GM19397 (cell line): ENCODE data around the gene OAS3.
"Not testable (repeated sequence)": the region's sequence is repeated elsewhere in the genome, so short reads cannot be mapped to it uniquely, and the experiment has no call there.

ENCODE experiments used
- ATAC-seq: cut with Tn5 transposase; IDR thresholded peaks from one replicate; pipeline ENCODE4 v1.9.1; 2021; ENCODE audit warnings: mild to moderate bottlenecking, moderate library complexity; ENCODE audit not compliant: unreplicated experiment

Gene OAS3

DNA sequence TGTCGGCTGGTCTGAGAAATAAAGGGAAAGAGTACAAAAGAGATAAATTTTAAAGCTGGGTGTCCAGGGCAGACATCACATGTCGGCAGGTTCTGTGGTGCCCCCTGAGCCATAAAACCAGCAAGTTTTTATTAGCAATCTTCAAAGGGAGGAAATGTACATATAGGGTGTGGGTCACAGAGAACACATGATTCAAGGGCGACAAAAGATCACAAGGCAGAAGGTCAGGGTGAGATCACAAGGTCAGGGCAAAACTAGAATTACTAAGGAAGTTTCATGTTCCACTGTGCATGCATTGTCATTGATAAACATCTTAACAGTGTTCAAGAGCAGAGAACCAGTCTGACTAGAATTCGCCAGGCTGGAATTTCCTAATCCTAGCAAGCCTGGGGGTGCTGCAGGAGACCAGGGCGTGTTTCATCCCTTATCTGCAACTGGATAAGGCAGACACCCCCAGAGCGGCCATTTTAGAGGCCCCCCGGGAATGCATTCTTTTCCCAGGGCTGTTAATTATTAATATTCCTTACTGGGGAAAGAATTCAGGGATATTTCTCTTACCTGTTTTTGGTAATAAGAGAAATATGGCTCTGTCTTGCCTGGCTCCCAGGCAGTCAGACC, 11.7 kb upstream of the OAS3 start:
- not testable (repeated sequence) for ATAC-seq

- no peak for ATAC-seq
Measured at GRCh38 chr12:112927475-112927874, 10.8 kb upstream of the OAS3 start.

GRCh38 chr12:112927925-112928324, 10.3 kb upstream of the OAS3 start:
- no peak for ATAC-seq

- no peak for ATAC-seq
Measured at GRCh38 chr12:112928978-112929377, 9.3 kb upstream of the OAS3 start.

- ATAC-seq, result no peak
Measured at GRCh38 chr12:112929715-112930114, 8.6 kb upstream of the OAS3 start.

GRCh38 chr12:112930350-112930749, 7.9 kb upstream of the OAS3 start:
- ATAC-seq, result no peak

- ATAC-seq, result no peak
Measured at GRCh38 chr12:112932485-112933128, 5.7 kb upstream of the OAS3 start.

DNA sequence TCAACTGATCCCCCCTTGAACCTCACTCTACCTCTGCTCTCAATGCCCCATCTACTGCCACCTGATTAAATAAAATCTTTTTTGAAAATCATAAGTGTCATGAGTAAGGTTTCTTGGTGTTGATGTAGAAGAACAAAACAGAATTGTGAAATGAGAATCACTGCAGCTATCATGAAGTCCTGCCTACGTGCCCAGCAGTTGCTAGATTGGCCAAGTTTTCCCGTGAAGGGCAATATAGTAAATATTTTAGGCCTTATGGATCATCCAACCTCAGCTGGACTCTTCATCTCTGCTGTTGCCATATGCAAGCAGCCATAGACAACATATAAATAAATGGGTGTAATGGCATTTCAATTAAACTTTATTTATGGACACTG, 5.2 kb upstream of the OAS3 start:
- no peak for ATAC-seq

GRCh38 chr12:112936264-112936663, 2.0 kb upstream of the OAS3 start:
- no peak for ATAC-seq

- no peak for ATAC-seq
Measured at GRCh38 chr12:112936927-112937326, 1.3 kb upstream of the OAS3 start.

- no peak for ATAC-seq
Measured at GRCh38 chr12:112938751-112939150, 477 bp downstream of the OAS3 start.

- peak; percentile 48 for ATAC-seq
Measured at GRCh38 chr12:112939761-112940381, 1.6 kb downstream of the OAS3 start.

DNA sequence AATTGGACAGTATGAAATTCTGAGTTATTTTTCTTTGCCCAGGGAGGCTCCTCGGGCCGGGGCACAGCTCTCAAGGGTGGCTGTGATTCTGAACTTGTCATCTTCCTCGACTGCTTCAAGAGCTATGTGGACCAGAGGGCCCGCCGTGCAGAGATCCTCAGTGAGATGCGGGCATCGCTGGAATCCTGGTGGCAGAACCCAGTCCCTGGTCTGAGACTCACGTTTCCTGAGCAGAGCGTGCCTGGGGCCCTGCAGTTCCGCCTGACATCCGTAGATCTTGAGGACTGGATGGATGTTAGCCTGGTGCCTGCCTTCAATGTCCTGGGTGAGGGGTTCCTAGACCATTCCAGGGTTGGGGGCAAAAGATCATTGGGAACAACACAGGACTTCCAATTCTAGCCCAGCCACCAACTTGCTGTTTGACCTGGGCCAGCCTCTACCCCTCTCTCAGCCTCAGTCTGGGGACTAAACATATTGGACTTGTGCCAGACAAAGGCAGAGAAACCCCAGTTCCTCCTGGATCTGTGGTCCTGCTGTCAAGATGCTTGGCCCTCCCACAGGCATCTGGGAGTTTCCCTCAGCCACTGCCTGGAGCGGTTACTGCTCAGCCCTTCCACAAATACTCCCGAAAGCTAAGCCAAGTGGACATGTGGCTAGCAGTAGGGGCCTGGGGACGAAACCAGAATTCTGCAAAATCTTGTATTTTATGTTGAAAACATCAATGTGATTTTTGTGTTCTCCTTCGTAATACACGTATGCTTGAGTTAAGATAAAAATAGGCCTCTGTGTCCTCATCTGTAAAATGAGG, 3.5 kb downstream of the OAS3 start:
- ATAC-seq, result no peak

DNA sequence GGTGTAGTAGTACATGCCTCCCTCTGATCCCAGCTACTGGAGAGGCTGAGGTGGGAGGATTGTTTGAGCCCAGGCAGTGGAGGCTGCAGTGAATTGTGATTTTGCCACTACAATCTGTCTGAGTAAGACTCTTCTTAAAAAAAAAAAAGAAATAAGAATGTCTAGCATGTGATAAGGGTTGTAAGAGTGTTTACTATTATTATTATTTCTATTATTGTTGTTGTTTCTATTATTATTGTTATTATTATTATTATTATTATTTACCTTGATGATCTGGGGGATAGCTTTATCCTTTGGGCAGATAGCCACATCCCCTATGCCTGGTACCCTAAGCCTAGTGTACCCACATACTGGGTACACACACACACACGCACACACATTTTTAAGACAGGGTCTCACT, 4.3 kb downstream of the OAS3 start:
- no peak for ATAC-seq

GRCh38 chr12:112944024-112944690, 5.9 kb downstream of the OAS3 start:
- ATAC-seq, result no peak

- ATAC-seq, result no peak
Measured at GRCh38 chr12:112945515-112945914, 7.2 kb downstream of the OAS3 start.

DNA sequence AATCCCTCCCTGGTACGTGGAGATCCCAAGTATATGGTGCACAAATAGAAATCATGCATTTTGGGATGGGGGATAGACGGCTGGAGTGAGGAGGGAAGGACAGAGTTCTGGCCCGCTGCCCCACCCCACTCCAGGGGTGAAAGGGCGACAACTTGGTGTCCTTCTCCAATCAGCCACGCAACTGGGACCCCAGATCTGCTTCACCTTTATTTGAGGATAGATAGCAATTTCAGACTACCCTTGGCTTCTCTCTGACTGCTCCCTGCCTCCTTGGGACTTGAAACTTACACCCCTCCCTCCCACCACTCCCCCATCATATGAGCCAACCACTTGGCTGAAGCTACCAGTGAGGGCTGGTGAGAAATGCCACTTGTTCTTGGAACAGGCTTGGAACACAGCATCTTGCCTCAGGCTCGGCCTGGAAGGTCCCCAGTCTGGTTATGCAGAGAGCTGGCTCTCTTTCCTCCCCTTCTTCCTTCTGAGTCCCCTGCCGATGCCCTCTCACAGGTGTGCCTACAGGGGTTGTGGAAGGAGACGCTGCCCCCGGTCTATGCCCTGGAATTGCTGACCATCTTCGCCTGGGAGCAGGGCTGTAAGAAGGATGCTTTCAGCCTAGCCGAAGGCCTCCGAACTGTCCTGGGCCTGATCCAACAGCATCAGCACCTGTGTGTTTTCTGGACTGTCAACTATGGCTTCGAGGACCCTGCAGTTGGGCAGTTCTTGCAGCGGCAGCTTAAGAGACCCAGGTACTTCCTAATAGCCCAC, 8.1 kb downstream of the OAS3 start:
- no peak for ATAC-seq

DNA sequence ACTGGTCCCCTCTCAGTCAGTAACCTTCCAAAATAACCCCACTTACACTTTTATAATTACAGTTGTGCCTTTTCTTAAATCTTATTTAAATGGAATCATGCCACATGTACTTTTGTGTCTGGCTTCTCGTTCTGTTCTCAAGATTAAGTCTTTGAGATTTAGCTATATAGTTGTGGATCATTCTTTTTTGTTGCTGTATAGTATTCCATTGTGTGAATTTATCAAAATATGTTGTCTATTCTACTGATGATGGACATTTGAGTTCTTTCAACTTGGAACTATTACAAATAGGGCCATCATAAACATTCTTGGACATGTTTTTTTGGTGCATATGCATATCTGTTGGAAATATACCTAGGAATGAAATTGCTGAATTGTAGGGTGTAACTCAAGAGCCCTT, 9.0 kb downstream of the OAS3 start:
- no peak for ATAC-seq

DNA sequence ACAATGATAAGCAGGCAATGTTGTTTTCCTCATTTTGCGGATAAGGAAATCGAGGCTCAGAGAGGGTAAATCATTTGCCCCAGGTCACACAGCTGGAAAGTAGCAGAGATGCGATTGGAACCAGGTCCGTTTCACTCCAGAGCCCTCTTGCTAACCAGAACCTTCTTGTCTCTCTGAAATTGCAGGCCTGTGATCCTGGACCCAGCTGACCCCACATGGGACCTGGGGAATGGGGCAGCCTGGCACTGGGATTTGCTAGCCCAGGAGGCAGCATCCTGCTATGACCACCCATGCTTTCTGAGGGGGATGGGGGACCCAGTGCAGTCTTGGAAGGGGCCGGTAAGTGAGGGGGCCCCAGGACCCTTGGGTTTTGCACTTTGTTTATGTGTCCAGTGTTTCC, 9.5 kb downstream of the OAS3 start:
- ATAC-seq, result no peak

- no peak for ATAC-seq
Measured at GRCh38 chr12:112948806-112949205, 10.5 kb downstream of the OAS3 start.
